Muscle of back (tissue), 11 donors: ENCODE data around the gene BAHD1. TPM values are rescaled to one million over a fixed set of nuclear protein-coding genes. Genes with fewer than 3 reads are reported as not detected.
"Not testable (repeated sequence)": the region's sequence is repeated elsewhere in the genome, so short reads cannot be mapped to it uniquely, and the experiment has no call there.

ENCODE experiments used
- DNase-seq, 3 donors: peaks; one replicate each; pipeline versions ENCODE4 v3.0.0 to v3.0.0-alpha.2; 2013
- polyA plus RNA-seq, 10 donors: library from polyadenylated mRNA; unstranded; fragments of 120-200 nt; gene quantifications; one replicate each; pipeline ENCODE4 v1.2.1, GENCODE V29; 2013; ENCODE audit not compliant: insufficient read length in 10 of 10

Gene BAHD1
- polyA plus RNA-seq, 10 donors, result 15.9 to 22.7 (median 18.2) TPM

GRCh38 chr15:40443846-40444245 is 3.1 kb downstream of the BAHD1 start:
- DNase-seq, result no peak

GRCh38 chr15:40444736-40445135 is 4.0 kb downstream of the BAHD1 start:
- DNase-seq, result no peak

- DNase-seq, result no peak
These were observed 4.7 kb downstream of the BAHD1 start for GRCh38 chr15:40445421-40445922.

- DNase-seq, result no peak
These were observed 5.4 kb downstream of the BAHD1 start for GRCh38 chr15:40446144-40446543.

GRCh38 chr15:40448354-40448753 is 7.6 kb downstream of the BAHD1 start:
- DNase-seq, result no peak

- no peak for DNase-seq
These were observed 8.5 kb downstream of the BAHD1 start for GRCh38 chr15:40449275-40449674.

- DNase-seq, result no peak
These were observed 9.3 kb downstream of the BAHD1 start for GRCh38 chr15:40450047-40450446.

GRCh38 chr15:40451527-40452158 is 10.9 kb downstream of the BAHD1 start:
- no peak for DNase-seq

GRCh38 chr15:40452296-40453090 is 11.7 kb downstream of the BAHD1 start:
- DNase-seq, result no peak

- DNase-seq, result not testable (repeated sequence)
These were observed 13.2 kb downstream of the BAHD1 start for GRCh38 chr15:40453941-40454340.

- DNase-seq, result no peak
These were observed 14.2 kb downstream of the BAHD1 start for GRCh38 chr15:40454904-40455391.

GRCh38 chr15:40456299-40456712 is 15.6 kb downstream of the BAHD1 start:
- no peak for DNase-seq

GRCh38 chr15:40456738-40457137 is 16.0 kb downstream of the BAHD1 start:
- DNase-seq, result no peak

- no peak for DNase-seq
These were observed 18.0 kb downstream of the BAHD1 start for GRCh38 chr15:40458495-40459371.

- DNase-seq, result no peak
These were observed 18.8 kb downstream of the BAHD1 start for GRCh38 chr15:40459391-40460015.

GRCh38 chr15:40460404-40460803 is 19.7 kb downstream of the BAHD1 start:
- no peak for DNase-seq

GRCh38 chr15:40461958-40462357 is 21.2 kb downstream of the BAHD1 start:
- DNase-seq, result no peak

GRCh38 chr15:40463279-40463678 is 22.5 kb downstream of the BAHD1 start:
- DNase-seq, result no peak

- DNase-seq, result no peak
These were observed 23.3 kb downstream of the BAHD1 start for GRCh38 chr15:40463886-40464545.

GRCh38 chr15:40464595-40465185 is 23.9 kb downstream of the BAHD1 start:
- no peak for DNase-seq

- DNase-seq, result no peak
These were observed 25.2 kb downstream of the BAHD1 start for GRCh38 chr15:40465939-40466338.
